HG02642 (cell line): ENCODE results near the gene CEP97.
"Not testable (repeated sequence)": the region's sequence is repeated elsewhere in the genome, so short reads cannot be mapped to it uniquely, and the experiment has no call there.

Experiments used
- ATAC-seq: cut with Tn5 transposase; IDR thresholded peaks from one replicate; pipeline ENCODE4 v1.9.1; 2021; ENCODE audit warnings: mild to moderate bottlenecking; ENCODE audit not compliant: unreplicated experiment, poor library complexity

The CEP97 gene

GRCh38 chr3:101724329-101725193 is at the start of gene CEP97:
CEP97 (plus strand) TSS chr3:101724614; CDS start chr3:101724677, 63 bp downstream.
- ATAC-seq = peak; percentile 93

GRCh38 chr3:101675709-101676215 is 48.7 kb upstream of the CEP97 start:
- no peak for ATAC-seq

- peak; percentile 89 for ATAC-seq
Measured at GRCh38 chr3:101676216-101676764, 48.1 kb upstream of the CEP97 start.

GRCh38 chr3:101676765-101677435 is 47.5 kb upstream of the CEP97 start, which contains the start of gene ZBTB11:
ZBTB11 (minus strand) TSS chr3:101677132; CDS start chr3:101676914, 218 bp downstream.
- ATAC-seq = peak; percentile 64

- no peak for ATAC-seq
Measured at GRCh38 chr3:101677436-101678286, 46.8 kb upstream of the CEP97 start.

GRCh38 chr3:101678837-101679236 is 45.6 kb upstream of the CEP97 start:
- not testable (repeated sequence) for ATAC-seq

GRCh38 chr3:101680466-101680865 is 43.9 kb upstream of the CEP97 start:
- ATAC-seq = no peak

- no peak for ATAC-seq
Measured at GRCh38 chr3:101685050-101685400, 39.4 kb upstream of the CEP97 start.

GRCh38 chr3:101685870-101686307 is 38.5 kb upstream of the CEP97 start:
- no peak for ATAC-seq

GRCh38 chr3:101687142-101687931 is 37.1 kb upstream of the CEP97 start:
- no peak for ATAC-seq

- ATAC-seq = no peak
Measured at GRCh38 chr3:101689286-101689685, 35.1 kb upstream of the CEP97 start.

GRCh38 chr3:101690972-101691371 is 33.4 kb upstream of the CEP97 start:
- peak; percentile 38 for ATAC-seq

GRCh38 chr3:101691685-101692671 is 32.4 kb upstream of the CEP97 start:
- ATAC-seq = not testable (repeated sequence)

GRCh38 chr3:101693540-101693939 is 30.9 kb upstream of the CEP97 start:
- peak; percentile 80 for ATAC-seq

GRCh38 chr3:101694836-101695235 is 29.6 kb upstream of the CEP97 start:
- ATAC-seq = not testable (repeated sequence)

GRCh38 chr3:101695779-101696372 is 28.5 kb upstream of the CEP97 start:
- ATAC-seq = no peak
